HepG2 (cell line): Measurements from ENCODE around the gene EGFR. TPM values are rescaled to one million over a fixed set of nuclear protein-coding genes. Genes with fewer than 3 reads are reported as not detected.

Experiments
- ATAC-seq: fragments of 200-7000 bp; cut with Tn5 transposase; 3 replicates; pipeline ENCODE4 v1.9.1; 2020; ENCODE audit warnings: mild to moderate bottlenecking, moderate library complexity
- BruUV-seq: library from RNA; stranded (reverse); fragments of 400-500 nt; replicated peaks from 2 replicates; lab custom pipeline; 2021; lab: Mats Ljungman, UMichigan
- CTCF ChIA-PET: fragments of 300-600 bp; formaldehyde crosslinking; extraction: SDS; loops from one replicate; lab custom pipeline; 2021; ENCODE audit warnings: low total read pairs, inconsistent platforms, low intra/inter-chr PET ratio; lab: Yijun Ruan, JAX
- POLR2A ChIA-PET: fragments of 350-600 bp; sonication (Branson Sonifier 250); formaldehyde crosslinking; loops from one replicate; lab custom pipeline; 2020; ENCODE audit warnings: antibody characterized with exemption, inconsistent platforms; lab: Yijun Ruan, JAX
- DNase-seq: peaks from one replicate; pipeline ENCODE4 v3.0.0-alpha.2; 2015; ENCODE audit warnings: low spot score
- FAIRE-seq: peaks from 3 replicates; lab custom pipeline; 2011; peaks lifted over from hg19 to GRCh38; lab: Jason Lieb, UNC
- H2AFZ ChIP-seq: one replicate; pipeline ENCODE4 v1.6.1; 2011; ENCODE audit warnings: low read length, inconsistent platforms
- H3K27ac ChIP-seq: fragments of 300-600 bp; 3 replicates; pipeline ENCODE4 v1.8.0; 2011; ENCODE audit warnings: mixed run types, mild to moderate bottlenecking, mixed read lengths, low read length, inconsistent platforms; ENCODE audit not compliant: insufficient read depth; ENCODE audit errors: extremely low read length
- H3K27me3 ChIP-seq, 2 experiments: fragments of 200-600 bp in 1 of 2; 2 replicates in 1 of 2; 3 replicates in 1 of 2; pipeline versions ENCODE4 v1.6.0 to v1.8.0; 2011; ENCODE audit warnings: low read length in 2 of 2, mild to moderate bottlenecking in 2 of 2, moderate library complexity in 2 of 2, inconsistent platforms in 1 of 2; ENCODE audit not compliant: insufficient read depth in 2 of 2, control insufficient read depth in 1 of 2
- H3K36me3 ChIP-seq, 2 experiments: fragments of 200-600 bp in 1 of 2; replicated peaks in 1 of 2; 2 replicates in 1 of 2; 3 replicates in 1 of 2; pipeline versions ENCODE4 v1.5.1 to v1.8.0; 2011; ENCODE audit warnings: low read length in 2 of 2, inconsistent platforms in 1 of 2; ENCODE audit not compliant: insufficient read depth in 2 of 2, control insufficient read depth in 1 of 2
- H3K4me1 ChIP-seq: 2 replicates; pipeline ENCODE4 v1.5.1; 2012; ENCODE audit warnings: low read length, inconsistent platforms; ENCODE audit not compliant: insufficient read depth
- H3K4me2 ChIP-seq: 2 replicates; pipeline ENCODE4 v1.6.0; 2011; ENCODE audit warnings: low read depth, low read length, inconsistent platforms
- H3K4me3 ChIP-seq, 3 experiments: fragments of 200-600 bp in 1 of 3; sonication (generic), shearing (Covaris generic) in 1 of 3; replicated peaks in 1 of 3; 2 replicates each; pipeline ENCODE4 v1.5.1; 2011 to 2016; ENCODE audit warnings: low read length in 3 of 3, inconsistent platforms in 2 of 3, low read depth in 2 of 3, mild to moderate bottlenecking in 2 of 3, control low read depth in 1 of 3, mixed read lengths in 1 of 3; ENCODE audit not compliant: insufficient read depth in 1 of 3
- H3K79me2 ChIP-seq: one replicate; pipeline ENCODE4 v1.6.1; 2011; ENCODE audit warnings: low read length, inconsistent platforms; ENCODE audit not compliant: insufficient read depth
- H3K9ac ChIP-seq: 2 replicates; pipeline ENCODE4 v1.6.0; 2011; ENCODE audit warnings: mild to moderate bottlenecking, low read depth, low read length, inconsistent platforms; ENCODE audit not compliant: insufficient read depth
- H3K9me3 ChIP-seq: 2 replicates; pipeline ENCODE4 v1.5.1; 2012; ENCODE audit warnings: mild to moderate bottlenecking, low read length
- H4K20me1 ChIP-seq: 2 replicates; pipeline ENCODE4 v1.6.0; 2011; ENCODE audit warnings: inconsistent platforms, mild to moderate bottlenecking, low read length, moderate library complexity; ENCODE audit not compliant: insufficient read depth
- EED ChIP-seq: sonication (generic); formaldehyde crosslinking; IDR thresholded peaks from 2 replicates; pipeline ENCODE4 v1.5.0; 2020; ENCODE audit warnings: mild to moderate bottlenecking, missing genetic modification reagents
- ELF1 ChIP-seq: sonication (generic); formaldehyde crosslinking; IDR thresholded peaks from 2 replicates; pipeline ENCODE4 v1.4.0; 2020; ENCODE audit warnings: missing genetic modification reagents
- FOXA3 ChIP-seq: IDR thresholded peaks from 2 replicates; pipeline ENCODE4 v1.6.1; 2016; ENCODE audit warnings: missing genetic modification reagents, missing compliant biosample characterization
- MAF1 ChIP-seq: sonication (generic); formaldehyde crosslinking; IDR thresholded peaks from 2 replicates; pipeline ENCODE4 v1.5.0; 2020; ENCODE audit warnings: missing genetic modification reagents, borderline replicate concordance
- MED8 ChIP-seq: sonication (generic); formaldehyde crosslinking; IDR thresholded peaks from 2 replicates; pipeline ENCODE4 v1.8.1; 2023; ENCODE audit warnings: mild to moderate bottlenecking, missing genetic modification reagents; ENCODE audit not compliant: insufficient replicate concordance
- MLLT10 ChIP-seq: sonication (generic); formaldehyde crosslinking; IDR thresholded peaks from 2 replicates; pipeline ENCODE4 v1.4.0; 2020; ENCODE audit warnings: missing genetic modification reagents
- MTF1 ChIP-seq: sonication (generic); formaldehyde crosslinking; IDR thresholded peaks from 2 replicates; pipeline ENCODE4 v1.5.0; 2020; ENCODE audit warnings: missing genetic modification reagents
- MZF1 ChIP-seq: sonication (generic); formaldehyde crosslinking; IDR thresholded peaks from 2 replicates; pipeline ENCODE4 v1.8.1; 2023; ENCODE audit warnings: mild to moderate bottlenecking, missing genetic modification reagents, borderline replicate concordance
- NCOA1 ChIP-seq: sonication (generic); formaldehyde crosslinking; IDR thresholded peaks from 2 replicates; pipeline ENCODE4 v1.9.0; 2021; ENCODE audit warnings: missing genetic modification reagents
- SOX6 ChIP-seq, 2 experiments: fragments of 450-650 bp in 1 of 2; sonication (generic) in 1 of 2; formaldehyde crosslinking in 1 of 2; IDR thresholded peaks; 2 replicates each; pipeline versions ENCODE4 v1.4.0 to v1.6.1; 2017 to 2020; ENCODE audit warnings: antibody characterized with exemption in 1 of 2, mild to moderate bottlenecking in 1 of 2, missing genetic modification reagents in 1 of 2
- ZEB1 ChIP-seq: IDR thresholded peaks from 2 replicates; pipeline ENCODE4 v1.6.1; 2012; ENCODE audit warnings: mild to moderate bottlenecking, low read depth, inconsistent platforms; ENCODE audit not compliant: insufficient replicate concordance
- ZMAT3 ChIP-seq: sonication (generic); formaldehyde crosslinking; conservative IDR thresholded peaks from 2 replicates; pipeline ENCODE4 v1.7.0; 2021; ENCODE audit warnings: missing genetic modification reagents
- ZNF12 ChIP-seq: sonication (generic); formaldehyde crosslinking; IDR thresholded peaks from 2 replicates; pipeline ENCODE4 v1.5.0; 2020; ENCODE audit warnings: missing genetic modification reagents
- ZNF34 ChIP-seq: sonication (generic); formaldehyde crosslinking; IDR thresholded peaks from 2 replicates; pipeline ENCODE4 v1.4.0; 2020; ENCODE audit warnings: mild to moderate bottlenecking, missing genetic modification reagents, borderline replicate concordance
- ZNF432 ChIP-seq: sonication (generic); formaldehyde crosslinking; IDR thresholded peaks from 2 replicates; pipeline ENCODE4 v1.5.0; 2020; ENCODE audit warnings: missing genetic modification reagents, mild to moderate bottlenecking, borderline replicate concordance
- ZNF672 ChIP-seq: sonication (generic); formaldehyde crosslinking; IDR thresholded peaks from 2 replicates; pipeline ENCODE4 v1.8.1; 2022; ENCODE audit warnings: missing genetic modification reagents
- ZNF879 ChIP-seq: sonication (generic); formaldehyde crosslinking; IDR thresholded peaks from 2 replicates; pipeline ENCODE4 v1.8.1; 2023; ENCODE audit warnings: missing genetic modification reagents
- WGBS: methylation state at CpG from one replicate; pipeline ENCODE4 v1.1.6; 2017; ENCODE audit warnings: low lambda C conversion rate; 5-methylcytosine and 5-hydroxymethylcytosine counted together
- in situ Hi-C: cut with HindIII; loops from 2 replicates; pipeline ENCODE4 v1.10.0; 2017; ENCODE audit warnings: low pct_unique_long_range_greater_than_20kb; ENCODE audit not compliant: extremely low pct_ligation_motif_present
- intact Hi-C: fragments of 100-400 bp; cut with micrococcal nuclease; formaldehyde crosslinking; loops from one replicate; pipeline ENCODE4 v1.10.0; 2022; ENCODE audit not compliant: unreplicated experiment
- polyA plus RNA-seq, 8 experiments: library from polyadenylated mRNA; depleted of rRNA in 3 of 8; stranded (reverse) in 7 of 8; unstranded in 1 of 8; fragments of >200 nt; fragmentation: Illumina TruSeq in 4 of 8; extraction: Trizol in 4 of 8; gene quantifications; 2 replicates each; pipeline versions ENCODE4 v1.2.1 to v1.2.3, GENCODE V29; 2011 to 2016; ENCODE audit warnings: low read depth in 4 of 8, missing spikeins in 1 of 8, mixed read lengths in 1 of 8; ENCODE audit not compliant: insufficient read depth in 1 of 8
- total RNA-seq, 5 experiments: library from RNA; depleted of rRNA; stranded (reverse); fragments of >200 nt; fragmentation: Illumina TruSeq; extraction: Trizol; gene quantifications; 2 replicates each; pipeline ENCODE4 v1.2.3, GENCODE V29; 2016; ENCODE audit warnings: low read depth in 1 of 5
- TF ChIP-seq, protein P1 (sequence below): sonication (generic); formaldehyde crosslinking; IDR thresholded peaks from 2 replicates; pipeline ENCODE4 v1.9.0; 2021; ENCODE audit warnings: missing genetic modification reagents, borderline replicate concordance
- TF ChIP-seq, protein P2 (sequence below): sonication (generic); formaldehyde crosslinking; IDR thresholded peaks from 2 replicates; pipeline ENCODE4 v1.4.0; 2020; ENCODE audit warnings: missing genetic modification reagents

EGFR gene
- total and polyA plus RNA-seq, 2 of the 13 experiments (the other 11 are each of a cell fraction or from before 2014, with no cell fraction given), result 7.0 to 10.0 TPM

DNA sequence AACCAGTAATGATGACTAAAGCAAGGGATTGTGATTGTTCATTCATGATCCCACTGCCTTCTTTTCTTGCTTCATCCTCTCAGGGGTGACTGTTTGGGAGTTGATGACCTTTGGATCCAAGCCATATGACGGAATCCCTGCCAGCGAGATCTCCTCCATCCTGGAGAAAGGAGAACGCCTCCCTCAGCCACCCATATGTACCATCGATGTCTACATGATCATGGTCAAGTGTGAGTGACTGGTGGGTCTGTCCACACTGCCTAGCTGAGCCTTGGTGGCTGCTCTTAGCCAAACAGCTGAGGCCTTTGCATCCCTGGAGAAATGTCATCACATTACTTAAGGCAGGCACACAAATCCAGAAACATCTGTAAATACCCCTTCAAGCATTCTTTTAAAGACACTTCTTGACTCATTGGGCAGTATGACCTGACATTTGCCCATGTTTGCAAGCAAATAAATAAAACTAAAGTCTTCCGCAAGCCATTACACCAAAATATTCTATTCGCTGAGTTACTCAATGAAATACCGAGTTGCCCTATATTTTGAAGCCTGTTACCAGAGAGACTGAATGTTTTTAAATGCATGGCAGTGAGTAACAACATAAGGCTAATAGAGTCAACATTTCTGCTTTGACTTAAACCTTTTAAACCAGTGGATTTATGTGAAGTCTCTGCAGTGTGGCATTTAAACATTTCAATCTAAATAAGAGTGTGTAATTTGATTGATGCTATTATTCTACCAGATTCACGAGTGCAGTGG is 180.0 kb downstream of the EGFR start:
- no peak for TF ChIP-seq MED8 (CRISPR knock-in tag)
- TF ChIP-seq MZF1 (CRISPR knock-in tag), result no peak
- no peak for TF ChIP-seq NCOA1 (CRISPR knock-in tag)
- no peak for TF ChIP-seq SOX6 (IDR thresholded peaks at IDR 0.05)
- TF ChIP-seq SOX6 (CRISPR knock-in tag; IDR thresholded peaks at IDR 0.05), result no peak
- no peak for TF ChIP-seq MLLT10 (CRISPR knock-in tag)
- no peak for TF ChIP-seq ZNF34 (CRISPR knock-in tag)
- no peak for TF ChIP-seq ZMAT3 (CRISPR knock-in tag)
- TF ChIP-seq ZNF432, result no peak
- TF ChIP-seq, protein P1, sequence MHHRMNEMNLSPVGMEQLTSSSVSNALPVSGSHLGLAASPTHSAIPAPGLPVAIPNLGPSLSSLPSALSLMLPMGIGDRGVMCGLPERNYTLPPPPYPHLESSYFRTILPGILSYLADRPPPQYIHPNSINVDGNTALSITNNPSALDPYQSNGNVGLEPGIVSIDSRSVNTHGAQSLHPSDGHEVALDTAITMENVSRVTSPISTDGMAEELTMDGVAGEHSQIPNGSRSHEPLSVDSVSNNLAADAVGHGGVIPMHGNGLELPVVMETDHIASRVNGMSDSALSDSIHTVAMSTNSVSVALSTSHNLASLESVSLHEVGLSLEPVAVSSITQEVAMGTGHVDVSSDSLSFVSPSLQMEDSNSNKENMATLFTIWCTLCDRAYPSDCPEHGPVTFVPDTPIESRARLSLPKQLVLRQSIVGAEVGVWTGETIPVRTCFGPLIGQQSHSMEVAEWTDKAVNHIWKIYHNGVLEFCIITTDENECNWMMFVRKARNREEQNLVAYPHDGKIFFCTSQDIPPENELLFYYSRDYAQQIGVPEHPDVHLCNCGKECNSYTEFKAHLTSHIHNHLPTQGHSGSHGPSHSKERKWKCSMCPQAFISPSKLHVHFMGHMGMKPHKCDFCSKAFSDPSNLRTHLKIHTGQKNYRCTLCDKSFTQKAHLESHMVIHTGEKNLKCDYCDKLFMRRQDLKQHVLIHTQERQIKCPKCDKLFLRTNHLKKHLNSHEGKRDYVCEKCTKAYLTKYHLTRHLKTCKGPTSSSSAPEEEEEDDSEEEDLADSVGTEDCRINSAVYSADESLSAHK, result no peak
- TF ChIP-seq, protein P2, sequence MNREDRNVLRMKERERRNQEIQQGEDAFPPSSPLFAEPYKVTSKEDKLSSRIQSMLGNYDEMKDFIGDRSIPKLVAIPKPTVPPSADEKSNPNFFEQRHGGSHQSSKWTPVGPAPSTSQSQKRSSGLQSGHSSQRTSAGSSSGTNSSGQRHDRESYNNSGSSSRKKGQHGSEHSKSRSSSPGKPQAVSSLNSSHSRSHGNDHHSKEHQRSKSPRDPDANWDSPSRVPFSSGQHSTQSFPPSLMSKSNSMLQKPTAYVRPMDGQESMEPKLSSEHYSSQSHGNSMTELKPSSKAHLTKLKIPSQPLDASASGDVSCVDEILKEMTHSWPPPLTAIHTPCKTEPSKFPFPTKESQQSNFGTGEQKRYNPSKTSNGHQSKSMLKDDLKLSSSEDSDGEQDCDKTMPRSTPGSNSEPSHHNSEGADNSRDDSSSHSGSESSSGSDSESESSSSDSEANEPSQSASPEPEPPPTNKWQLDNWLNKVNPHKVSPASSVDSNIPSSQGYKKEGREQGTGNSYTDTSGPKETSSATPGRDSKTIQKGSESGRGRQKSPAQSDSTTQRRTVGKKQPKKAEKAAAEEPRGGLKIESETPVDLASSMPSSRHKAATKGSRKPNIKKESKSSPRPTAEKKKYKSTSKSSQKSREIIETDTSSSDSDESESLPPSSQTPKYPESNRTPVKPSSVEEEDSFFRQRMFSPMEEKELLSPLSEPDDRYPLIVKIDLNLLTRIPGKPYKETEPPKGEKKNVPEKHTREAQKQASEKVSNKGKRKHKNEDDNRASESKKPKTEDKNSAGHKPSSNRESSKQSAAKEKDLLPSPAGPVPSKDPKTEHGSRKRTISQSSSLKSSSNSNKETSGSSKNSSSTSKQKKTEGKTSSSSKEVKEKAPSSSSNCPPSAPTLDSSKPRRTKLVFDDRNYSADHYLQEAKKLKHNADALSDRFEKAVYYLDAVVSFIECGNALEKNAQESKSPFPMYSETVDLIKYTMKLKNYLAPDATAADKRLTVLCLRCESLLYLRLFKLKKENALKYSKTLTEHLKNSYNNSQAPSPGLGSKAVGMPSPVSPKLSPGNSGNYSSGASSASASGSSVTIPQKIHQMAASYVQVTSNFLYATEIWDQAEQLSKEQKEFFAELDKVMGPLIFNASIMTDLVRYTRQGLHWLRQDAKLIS (CRISPR knock-in tag), result no peak
- TF ChIP-seq ZNF672 (CRISPR knock-in tag), result no peak
- TF ChIP-seq EED (CRISPR knock-in tag), result no peak
- no peak for TF ChIP-seq ZNF12
- TF ChIP-seq MTF1 (CRISPR knock-in tag), result no peak
- TF ChIP-seq ZEB1, result no peak
- no peak for TF ChIP-seq FOXA3 (CRISPR knock-in tag)
- no peak for TF ChIP-seq MAF1 (CRISPR knock-in tag)
- no peak for TF ChIP-seq ELF1 (CRISPR knock-in tag)
- TF ChIP-seq ZNF879, result no peak
- Histone ChIP-seq H2AFZ (no peak overlapping the region), H3K9ac (no peak overlapping the region), H3K4me2 (no peak overlapping the region), H4K20me1 (no peaks in the 10 kb centered on the region), H3K4me1 (no peaks in the 10 kb centered on the region), H3K27me3 (no peaks in the 10 kb centered on the region), H3K4me3 (no peak overlapping the region), H3K79me2 (no peaks in the 10 kb centered on the region), H3K27ac (no peak overlapping the region), H3K9me3 (no peaks in the 10 kb centered on the region), H3K36me3 (peaks cover 31 to 68% of the 10 kb centered on the region in 2 experiments)
- CTCF ChIA-PET, result no interaction called here
- FAIRE-seq (no peak), DNase-seq (no peak), ATAC-seq (no peak)
- no TSS peak for BruUV-seq
- in situ Hi-C loops (no loop called here), intact Hi-C loops (no loop called here)
- WGBS, result 95% methylated on average over 8 of the region's 8 CpGs
- POLR2A ChIA-PET, result interaction anchor here (0.9 kb wide), 1 partner anchor 20 kb away, joined by 4 read pairs; no protein-coding TSS in a partner anchor
